CD4-positive, alpha-beta T cell treated with Interleukin-17A for 4 hours (primary cell): ENCODE results near the gene PRMT6.

ENCODE experiments used
- DNase-seq: peaks from one replicate; pipeline ENCODE4 v3.0.0-alpha.2; 2020; ENCODE audit warnings: mixed read lengths

PRMT6 gene

GRCh38 chr1:107096690-107097089 lies 40.2 kb downstream of the PRMT6 start:
- no peak for DNase-seq

GRCh38 chr1:107098961-107099360 lies 42.5 kb downstream of the PRMT6 start:
- DNase-seq, result no peak

GRCh38 chr1:107100331-107100984 lies 44.0 kb downstream of the PRMT6 start:
- no peak for DNase-seq

- no peak for DNase-seq
Measured at GRCh38 chr1:107105914-107106313, 49.4 kb downstream of the PRMT6 start.
